ENCODE data around the gene MIS18A.

MIS18A gene

DNA sequence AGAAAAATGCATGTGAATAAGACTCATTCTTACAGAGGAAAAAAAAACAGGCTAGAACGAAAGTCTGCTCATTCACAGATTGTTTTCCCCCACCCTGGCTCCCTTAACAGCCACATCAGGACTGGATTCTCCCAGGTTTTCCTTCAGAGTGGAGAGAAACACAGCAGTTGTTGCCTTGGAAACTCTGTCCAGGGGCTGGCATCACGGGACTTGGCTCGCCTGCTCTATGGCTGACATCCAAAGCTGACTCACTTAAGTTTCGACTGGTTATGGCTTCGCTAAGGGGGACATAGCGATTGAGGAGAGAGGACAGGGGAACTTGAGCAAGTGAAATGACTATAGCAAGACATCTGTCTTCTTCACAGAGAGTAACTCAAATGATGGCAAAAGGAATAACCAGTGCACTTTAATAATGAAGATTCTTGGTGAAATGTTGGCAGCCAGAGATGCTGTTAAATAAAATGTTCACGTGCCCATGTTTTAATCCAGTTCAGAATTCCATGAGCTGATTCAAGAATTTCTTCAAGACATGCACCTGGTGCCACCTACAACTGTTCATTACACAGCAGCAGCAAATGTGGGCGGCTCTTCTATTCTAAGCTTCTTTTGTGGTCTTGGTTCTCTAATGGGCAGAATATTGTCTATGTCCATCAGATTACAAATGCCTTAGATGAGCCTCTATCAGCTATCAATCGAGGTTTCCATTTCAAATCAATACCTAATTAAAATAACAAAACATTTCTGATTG is 21.8 kb downstream of the MIS18A start:
- Mint-ChIP-seq H3K4me3 (no peak overlapping the region), H3K27ac (no peak overlapping the region), H3K27me3 (ENCODE audit: low read depth, poor library complexity) (peaks cover 4% of the 10 kb centered on the region), H3K9me3 (no peaks in the 10 kb centered on the region), H3K4me1 (peaks cover 18% of the 10 kb centered on the region), H3K36me3 (ENCODE audit: low read depth) (no peaks in the 10 kb centered on the region)
- TF ChIP-seq CTCF (IDR thresholded peaks at IDR 0.05) = no peak
- DNase-seq = peak; percentile 14

- Mint-ChIP-seq H3K36me3 (ENCODE audit: low read depth) (peaks cover 3% of the 10 kb centered on the region), H3K27ac (peak overlapping the region; percentile 41), H3K9me3 (peaks cover 5% of the 10 kb centered on the region), H3K4me3 (no peak overlapping the region), H3K4me1 (peaks cover 18% of the 10 kb centered on the region), H3K27me3 (ENCODE audit: low read depth, poor library complexity) (peaks cover 4% of the 10 kb centered on the region)
- DNase-seq = no peak
- no peak for TF ChIP-seq CTCF (IDR thresholded peaks at IDR 0.05)
Measured at GRCh38 chr21:32256251-32256650, 22.6 kb downstream of the MIS18A start.

GRCh38 chr21:32253215-32253641 is 25.6 kb downstream of the MIS18A start:
- Mint-ChIP-seq H3K9me3 (peaks cover 9% of the 10 kb centered on the region), H3K36me3 (ENCODE audit: low read depth) (peaks cover 5% of the 10 kb centered on the region), H3K4me3 (no peak overlapping the region), H3K4me1 (peaks cover 40% of the 10 kb centered on the region), H3K27me3 (ENCODE audit: low read depth, poor library complexity) (peaks cover 14% of the 10 kb centered on the region), H3K27ac (no peak overlapping the region)
- no peak for TF ChIP-seq CTCF (IDR thresholded peaks at IDR 0.05)
- no peak for DNase-seq

GRCh38 chr21:32252136-32252535 is 26.7 kb downstream of the MIS18A start:
- no peak overlapping the region for H3K27ac Mint-ChIP-seq
- H3K4me1 Mint-ChIP-seq = peaks cover 44% of the 10 kb centered on the region
- H3K4me3 Mint-ChIP-seq = no peak overlapping the region
- H3K27me3 Mint-ChIP-seq (ENCODE audit: low read depth, poor library complexity) = peaks cover 14% of the 10 kb centered on the region
- H3K36me3 Mint-ChIP-seq (ENCODE audit: low read depth) = peaks cover 5% of the 10 kb centered on the region
- TF ChIP-seq CTCF (IDR thresholded peaks at IDR 0.05) = no peak
- peaks cover 9% of the 10 kb centered on the region for H3K9me3 Mint-ChIP-seq
- no peak for DNase-seq

- Mint-ChIP-seq H3K27ac (peak overlapping the region; percentile 96), H3K4me1 (peaks cover 33% of the 10 kb centered on the region), H3K9me3 (peaks cover 9% of the 10 kb centered on the region), H3K27me3 (ENCODE audit: low read depth, poor library complexity) (peaks cover 19% of the 10 kb centered on the region), H3K4me3 (no peak overlapping the region), H3K36me3 (ENCODE audit: low read depth) (peaks cover 5% of the 10 kb centered on the region)
- DNase-seq = no peak
- no peak for TF ChIP-seq CTCF (IDR thresholded peaks at IDR 0.05)
Measured at GRCh38 chr21:32249511-32250280, 29.2 kb downstream of the MIS18A start.
